ENCODE data around the gene SLC6A3.
A peak's percentile ranks its signal among the peaks of the same experiment; 100 is the strongest.
"Not testable (repeated sequence)": the region's sequence is repeated elsewhere in the genome, so short reads cannot be mapped to it uniquely, and the experiment has no call there.

SLC6A3 gene

GRCh38 chr5:1477341-1477740 lies 32.1 kb upstream of the SLC6A3 start:
- peak; percentile 34 for DNase-seq (ENCODE audit: low spot score)

DNA sequence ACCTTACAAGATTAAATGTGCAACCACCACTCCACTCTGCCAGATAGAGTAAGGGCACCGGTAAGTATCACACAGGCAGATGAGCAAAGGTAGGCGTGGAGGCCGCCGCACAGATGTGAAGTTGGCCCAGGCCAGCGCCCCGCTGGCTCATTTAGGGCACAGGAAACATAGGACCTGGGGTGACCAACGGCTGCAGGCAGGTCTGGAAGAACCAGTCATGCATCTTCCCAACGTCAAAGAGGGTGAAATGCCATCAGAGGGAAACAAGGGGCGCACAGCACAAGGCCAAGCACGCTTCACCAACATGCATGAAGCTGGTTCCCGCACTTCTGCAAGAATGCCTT lies 31.7 kb upstream of the SLC6A3 start:
- DNase-seq (ENCODE audit: low spot score), result no peak

- no peak for DNase-seq (ENCODE audit: low spot score)
Observed at GRCh38 chr5:1476181-1476966, 31.1 kb upstream of the SLC6A3 start.

DNA sequence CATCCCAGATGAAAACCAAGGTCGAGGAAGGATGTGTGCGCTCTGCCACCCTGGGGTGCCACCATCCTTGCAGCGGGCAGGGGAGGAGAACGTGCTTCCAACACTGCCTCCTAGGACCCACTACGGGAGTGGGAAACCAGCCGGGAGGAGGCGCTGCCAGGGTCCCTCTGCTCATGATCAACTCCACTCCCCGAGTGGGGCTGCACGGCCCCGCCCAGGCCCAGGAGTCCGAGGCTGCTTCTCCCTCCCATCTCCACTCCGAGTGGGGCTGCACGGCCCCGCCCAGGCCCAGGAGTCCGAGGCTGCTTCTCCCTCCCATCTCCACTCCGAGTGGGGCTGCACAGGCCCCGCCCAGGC lies 30.3 kb upstream of the SLC6A3 start:
- DNase-seq (ENCODE audit: low spot score), result not testable (repeated sequence)

DNA sequence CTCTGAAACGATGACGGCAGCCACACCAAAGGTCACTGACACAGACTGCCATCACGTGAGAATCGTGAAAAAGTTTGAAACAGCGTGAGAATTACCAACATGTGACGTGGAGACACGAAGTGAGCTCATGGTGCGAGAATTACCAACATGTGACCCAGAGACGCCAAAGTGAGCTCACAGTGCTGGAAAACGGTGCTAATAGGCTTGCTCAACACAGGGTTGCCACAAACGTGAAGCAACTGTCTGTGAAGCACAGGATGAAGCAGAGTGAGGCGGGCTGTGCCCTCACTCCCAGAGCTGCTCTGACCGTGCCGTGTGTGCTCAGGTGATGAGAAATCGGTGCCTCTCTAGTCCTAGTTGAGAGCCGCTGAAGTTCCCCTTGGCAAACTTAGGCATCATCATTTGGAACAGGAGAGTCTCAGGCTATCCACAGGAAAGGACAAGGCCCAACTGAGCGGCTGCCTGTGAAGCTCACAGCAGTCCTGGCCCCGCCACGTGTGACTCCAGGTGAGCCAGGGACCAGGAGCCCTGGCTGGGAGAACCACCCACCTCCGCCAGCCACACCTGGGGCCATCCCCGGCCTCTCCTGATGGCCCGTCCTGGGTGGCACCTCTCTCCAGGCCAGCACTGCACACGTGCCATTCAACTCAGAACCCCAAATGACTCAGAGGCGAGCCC lies 29.8 kb upstream of the SLC6A3 start:
- no peak for DNase-seq (ENCODE audit: low spot score)

GRCh38 chr5:1474183-1474839 lies 29.1 kb upstream of the SLC6A3 start:
- no peak for DNase-seq (ENCODE audit: low spot score)

- DNase-seq (ENCODE audit: low spot score), result no peak
Observed at GRCh38 chr5:1473746-1474145, 28.5 kb upstream of the SLC6A3 start.

DNA sequence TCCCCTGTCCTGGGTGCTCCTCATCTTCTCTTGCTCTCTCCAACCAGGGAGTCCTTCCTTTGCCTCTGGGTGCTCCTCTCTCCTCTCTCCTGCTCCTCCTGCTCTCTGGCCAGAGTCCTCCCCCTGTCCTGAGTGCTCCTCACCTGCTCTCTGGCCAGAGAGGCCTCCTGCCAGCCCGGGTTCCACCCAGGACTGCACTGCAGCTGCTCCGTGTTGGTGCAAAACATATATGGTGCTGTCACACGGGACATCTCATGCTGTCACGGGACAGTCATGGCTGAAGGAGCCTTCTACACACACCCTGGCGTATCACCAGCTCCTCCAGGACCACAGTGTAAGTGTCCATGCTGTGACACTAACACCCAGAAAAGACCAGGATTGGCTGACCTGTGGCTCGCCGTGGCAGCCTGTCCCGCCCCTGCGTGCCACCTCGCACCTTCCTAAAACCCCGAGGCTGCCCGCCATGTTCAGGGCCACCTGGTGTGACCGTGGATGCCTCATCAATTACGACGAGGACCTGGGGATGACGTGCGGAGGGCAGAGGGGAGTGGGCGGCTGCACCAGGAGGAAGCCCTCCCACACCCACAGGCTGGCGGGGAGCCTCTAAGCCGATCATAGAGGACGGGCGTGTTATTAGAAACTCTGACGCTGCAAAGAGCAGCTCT lies 27.9 kb upstream of the SLC6A3 start:
- no peak for DNase-seq (ENCODE audit: low spot score)

- DNase-seq (ENCODE audit: low spot score), result no peak
Observed at GRCh38 chr5:1471997-1472963, 27.0 kb upstream of the SLC6A3 start.

DNA sequence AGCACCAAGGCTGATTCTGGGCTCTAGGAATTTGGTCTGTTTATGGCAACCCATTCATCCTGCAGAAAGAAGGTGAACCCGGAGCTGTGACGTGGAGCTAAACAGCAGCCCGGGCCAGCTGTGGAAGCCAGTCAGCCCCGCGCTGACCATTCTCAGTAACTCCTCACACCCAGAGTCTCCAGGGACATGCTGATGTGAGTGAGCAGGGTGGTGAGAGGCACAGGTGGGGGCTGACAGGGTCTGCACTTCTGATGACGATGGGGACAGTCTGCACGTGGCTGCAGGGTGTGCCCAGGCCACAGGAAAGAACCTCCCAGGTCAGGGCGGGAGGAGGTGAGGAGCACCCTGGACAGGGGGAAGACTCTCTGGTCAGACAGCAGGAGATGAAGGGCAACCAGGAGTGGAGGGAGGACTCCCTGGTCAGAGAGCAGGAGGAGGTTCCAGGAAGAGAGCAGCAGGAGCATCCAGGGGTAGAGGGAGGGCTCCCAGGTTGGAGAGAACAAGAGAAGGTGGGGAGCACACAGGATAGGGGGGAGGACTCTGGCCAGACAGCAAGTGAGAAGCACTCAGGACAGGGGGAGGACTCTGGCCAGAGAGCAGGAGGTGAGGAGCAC lies 26.1 kb upstream of the SLC6A3 start:
- no peak for DNase-seq (ENCODE audit: low spot score)

DNA sequence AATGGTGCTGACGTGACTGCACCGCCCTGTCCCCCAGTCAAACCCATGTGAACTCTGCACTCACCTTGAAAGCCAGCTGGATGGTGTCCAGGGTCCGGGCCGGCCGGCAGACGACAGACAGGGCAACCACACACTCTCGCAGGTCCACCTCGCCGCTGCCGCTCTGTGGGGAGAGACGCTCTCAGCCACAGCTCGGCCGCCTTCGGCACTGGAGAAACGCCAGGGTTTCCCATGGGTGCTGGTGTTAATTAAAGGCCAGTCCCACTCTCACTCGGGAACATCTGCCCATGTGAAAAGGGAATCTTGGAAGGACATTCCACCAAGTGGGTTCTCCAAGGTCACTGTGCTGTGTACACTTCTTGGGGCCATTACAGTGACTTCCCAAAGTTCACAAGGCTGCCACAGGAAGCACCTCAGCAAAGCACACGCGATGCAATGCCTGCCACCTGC lies 25.5 kb upstream of the SLC6A3 start:
- DNase-seq (ENCODE audit: low spot score), result no peak

DNA sequence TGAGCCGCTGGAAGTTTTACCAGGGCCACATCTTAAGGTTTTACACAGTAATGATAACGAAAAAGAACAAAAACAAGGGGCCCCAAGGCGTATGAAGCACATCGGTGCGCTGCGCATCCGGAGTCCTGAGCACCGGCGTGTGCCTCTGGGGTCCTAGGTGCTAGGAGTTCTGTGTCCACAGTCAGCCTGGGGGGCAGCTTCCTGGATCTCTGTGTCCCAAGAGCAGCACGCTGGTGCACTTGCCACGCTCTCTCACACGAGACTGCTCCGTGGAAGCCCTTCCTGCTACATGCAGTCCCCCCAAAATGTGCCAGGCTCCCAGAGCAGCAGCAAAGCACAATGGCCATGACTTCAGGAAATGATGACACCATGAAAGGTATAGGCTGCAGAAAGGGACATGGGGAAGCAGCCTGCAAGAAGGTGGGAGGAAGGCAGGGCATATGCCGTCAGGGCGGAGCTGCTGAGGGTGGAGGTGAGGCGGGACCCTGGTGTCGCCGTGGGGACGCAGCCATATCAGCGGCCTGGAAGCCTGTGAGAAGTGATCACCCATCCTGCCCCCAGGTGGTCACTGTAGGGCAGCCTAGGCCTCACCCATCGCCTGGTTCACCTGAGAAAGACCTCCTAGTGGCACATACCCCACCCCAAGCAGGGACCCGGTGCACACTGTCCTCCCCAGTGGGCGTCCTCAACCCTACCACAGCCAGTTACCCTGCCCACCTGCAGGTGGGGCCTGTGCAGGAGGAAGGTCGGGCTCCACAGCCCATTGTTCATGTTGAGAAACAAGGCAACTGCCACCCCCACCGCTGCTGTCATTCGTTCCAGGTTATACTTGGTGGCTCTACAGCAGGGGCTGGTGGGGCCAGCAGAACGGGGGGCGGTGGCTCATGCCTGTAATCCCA lies 23.6 kb upstream of the SLC6A3 start:
- no peak for DNase-seq (ENCODE audit: low spot score)

DNA sequence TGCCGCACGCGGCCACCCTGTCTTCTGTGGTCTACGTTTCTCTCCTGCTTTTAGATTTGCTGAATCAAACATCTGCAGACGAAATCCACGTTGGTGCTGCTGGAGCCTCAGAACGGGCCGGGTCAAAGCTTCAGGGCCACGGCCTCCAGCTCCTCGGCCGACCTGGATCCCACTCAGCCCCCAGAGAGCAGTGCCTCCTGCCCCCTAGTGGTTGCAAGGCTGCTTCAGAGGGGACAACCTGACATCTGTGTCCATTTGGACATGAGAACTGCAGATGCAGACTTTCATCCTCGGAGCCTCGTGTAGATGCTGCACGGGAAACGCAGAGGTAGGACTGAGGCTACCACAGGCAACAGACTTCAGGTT lies 23.0 kb upstream of the SLC6A3 start:
- DNase-seq (ENCODE audit: low spot score), result peak; percentile 23

- no peak for DNase-seq (ENCODE audit: low spot score)
Observed at GRCh38 chr5:1467341-1468246, 22.4 kb upstream of the SLC6A3 start.

- DNase-seq (ENCODE audit: low spot score), result no peak
Observed at GRCh38 chr5:1466631-1467265, 21.5 kb upstream of the SLC6A3 start.

DNA sequence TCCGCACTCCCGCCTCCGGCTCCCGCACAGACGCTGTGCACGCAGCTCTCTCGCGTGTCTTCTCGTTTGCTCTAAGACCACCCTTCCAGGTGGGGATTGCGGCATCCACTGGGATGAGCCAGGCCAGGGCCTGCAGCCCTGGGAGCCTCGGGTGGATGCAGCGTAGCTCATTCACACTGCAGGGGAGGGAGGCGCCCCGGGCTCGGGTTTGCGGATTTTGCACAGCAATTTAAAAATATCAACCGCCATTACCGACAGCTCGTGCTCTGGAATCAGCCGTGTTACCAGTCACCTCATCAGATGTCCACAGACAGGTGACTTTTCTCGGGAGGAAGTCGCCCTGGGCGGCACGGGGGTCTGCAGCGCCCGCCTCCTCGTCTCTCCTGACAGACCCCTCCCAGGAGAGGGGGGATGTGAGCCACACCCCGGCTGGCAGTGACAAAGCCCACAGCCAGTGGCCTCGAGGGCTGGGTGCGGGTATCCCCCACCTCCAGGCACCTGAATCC lies 20.8 kb upstream of the SLC6A3 start:
- DNase-seq (ENCODE audit: low spot score), result no peak

GRCh38 chr5:1465117-1465516 lies 19.9 kb upstream of the SLC6A3 start:
- no peak for DNase-seq (ENCODE audit: low spot score)

DNA sequence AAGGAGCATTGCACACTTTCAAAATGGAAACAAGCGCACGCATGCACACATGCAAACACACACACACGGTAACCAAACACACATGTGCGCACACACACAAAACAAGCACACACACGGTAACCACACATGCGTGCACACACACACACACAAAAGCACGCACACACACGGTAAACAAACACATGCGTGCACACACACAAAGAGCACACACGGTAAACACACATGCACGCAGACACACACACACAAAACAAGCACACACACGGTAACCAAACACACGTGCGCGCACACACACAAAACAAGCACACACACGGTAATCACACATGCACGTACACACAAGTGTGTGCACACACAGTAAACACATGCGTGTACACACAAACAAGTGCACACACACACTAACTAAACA lies 19.3 kb upstream of the SLC6A3 start:
- DNase-seq (ENCODE audit: low spot score), result no peak
